AG04450 (cell line): ENCODE data around the gene LTBP2. TPM values are rescaled to one million over a fixed set of nuclear protein-coding genes. Genes with fewer than 3 reads are reported as not detected.

Experiments used
- CTCF ChIA-PET: fragments of 300-600, 350-600 bp; formaldehyde crosslinking; extraction: SDS; loops from one replicate; lab custom pipeline; 2022; ENCODE audit warnings: antibody characterized with exemption, inconsistent platforms; lab: Charles Lee
- POLR2A ChIA-PET: fragments of 350-600 bp; formaldehyde crosslinking; extraction: SDS; loops from one replicate; lab custom pipeline; 2021; ENCODE audit warnings: antibody characterized with exemption, inconsistent platforms; lab: Yijun Ruan, JAX
- DNase-seq: peaks from one replicate; pipeline ENCODE4 v3.0.0-alpha.2; 2011; ENCODE audit warnings: low read depth, low spot score
- H3K27ac ChIP-seq: one replicate; pipeline ENCODE4 v1.5.1; 2012; ENCODE audit warnings: low read depth, low read length, control low read depth
- H3K27me3 ChIP-seq: one replicate; pipeline ENCODE4 v1.6.0; 2012; ENCODE audit warnings: low read length; ENCODE audit not compliant: control insufficient read depth, insufficient read depth
- H3K4me3 ChIP-seq: 2 replicates; pipeline ENCODE4 v1.5.1; 2011; ENCODE audit warnings: mild to moderate bottlenecking, low read depth, low read length, control low read depth
- H3K9me3 ChIP-seq: 2 replicates; pipeline ENCODE4 v1.5.1; 2012; ENCODE audit warnings: low read length; ENCODE audit not compliant: control insufficient read depth, insufficient read depth
- polyA plus RNA-seq: library from polyadenylated mRNA; depleted of rRNA; stranded (reverse); fragments of >200 nt; gene quantifications from 2 replicates; pipeline ENCODE4 v1.2.3, GENCODE V29; 2011
- TF ChIP-seq, protein P1 (sequence below): IDR thresholded peaks from 2 replicates; pipeline ENCODE4 v1.5.1; 2011; ENCODE audit warnings: low read depth, low read length, control low read depth, inconsistent platforms

The LTBP2 gene
- polyA plus RNA-seq, 1 experiment, result 44.3 TPM

DNA sequence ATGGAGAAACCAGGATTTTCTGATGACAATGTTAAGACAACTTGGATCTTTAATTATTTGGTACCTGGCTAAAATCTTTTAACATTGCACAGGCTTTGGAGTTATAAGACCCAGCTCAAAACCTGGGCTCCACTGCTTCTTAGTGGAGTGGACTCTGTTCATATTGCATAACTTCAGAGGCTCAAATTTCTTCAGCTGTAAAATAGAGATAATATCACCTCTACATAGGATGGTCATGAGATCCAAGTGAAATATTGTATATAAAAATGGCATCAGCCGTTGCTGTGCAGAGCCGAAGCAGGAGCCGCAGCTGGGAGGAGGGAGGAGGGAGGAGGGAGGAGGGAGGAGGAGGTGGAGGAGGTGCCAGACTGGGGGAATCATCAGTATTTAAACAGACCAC, 129.5 kb downstream of the LTBP2 start:
- no peak for DNase-seq
- POLR2A ChIA-PET, result no interaction called here
- CTCF ChIA-PET, result interaction anchor here (1.3 kb wide), 1 partner anchor 159 kb away, joined by 3 read pairs; no protein-coding TSS in a partner anchor
- TF ChIP-seq, protein P1, sequence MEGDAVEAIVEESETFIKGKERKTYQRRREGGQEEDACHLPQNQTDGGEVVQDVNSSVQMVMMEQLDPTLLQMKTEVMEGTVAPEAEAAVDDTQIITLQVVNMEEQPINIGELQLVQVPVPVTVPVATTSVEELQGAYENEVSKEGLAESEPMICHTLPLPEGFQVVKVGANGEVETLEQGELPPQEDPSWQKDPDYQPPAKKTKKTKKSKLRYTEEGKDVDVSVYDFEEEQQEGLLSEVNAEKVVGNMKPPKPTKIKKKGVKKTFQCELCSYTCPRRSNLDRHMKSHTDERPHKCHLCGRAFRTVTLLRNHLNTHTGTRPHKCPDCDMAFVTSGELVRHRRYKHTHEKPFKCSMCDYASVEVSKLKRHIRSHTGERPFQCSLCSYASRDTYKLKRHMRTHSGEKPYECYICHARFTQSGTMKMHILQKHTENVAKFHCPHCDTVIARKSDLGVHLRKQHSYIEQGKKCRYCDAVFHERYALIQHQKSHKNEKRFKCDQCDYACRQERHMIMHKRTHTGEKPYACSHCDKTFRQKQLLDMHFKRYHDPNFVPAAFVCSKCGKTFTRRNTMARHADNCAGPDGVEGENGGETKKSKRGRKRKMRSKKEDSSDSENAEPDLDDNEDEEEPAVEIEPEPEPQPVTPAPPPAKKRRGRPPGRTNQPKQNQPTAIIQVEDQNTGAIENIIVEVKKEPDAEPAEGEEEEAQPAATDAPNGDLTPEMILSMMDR, result no peak
- no peaks in the 10 kb centered on the region for H3K27me3 ChIP-seq
- no peaks in the 10 kb centered on the region for H3K9me3 ChIP-seq
- H3K4me3 ChIP-seq, result no peak overlapping the region
- no peak overlapping the region for H3K27ac ChIP-seq

DNA sequence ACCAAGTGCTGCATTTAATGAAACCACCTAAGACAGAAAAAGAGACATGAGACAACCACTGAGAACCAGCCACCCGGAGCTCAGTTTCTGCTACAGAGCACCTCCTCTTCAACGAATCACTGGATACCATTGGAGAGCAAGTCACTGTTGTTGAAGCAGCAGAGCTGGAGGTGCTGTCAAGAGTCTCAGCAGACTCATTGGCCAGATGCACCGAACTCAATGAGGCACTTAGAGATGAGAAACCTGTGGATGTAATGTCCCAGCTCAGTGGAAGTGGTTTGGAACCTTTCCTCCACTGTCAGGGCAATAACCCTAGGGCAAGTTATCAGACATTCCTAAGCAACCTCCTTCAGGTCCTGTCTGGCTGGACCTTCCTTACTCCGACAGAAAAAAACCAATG, 132.0 kb downstream of the LTBP2 start:
- Histone ChIP-seq H3K4me3 (no peak overlapping the region), H3K27ac (no peak overlapping the region), H3K9me3 (no peaks in the 10 kb centered on the region), H3K27me3 (no peaks in the 10 kb centered on the region)
- POLR2A ChIA-PET, result no interaction called here
- DNase-seq, result no peak
- CTCF ChIA-PET, result interaction anchor here (0.6 to 4.7 kb wide), 8 partner anchors 7 to 179 kb away, joined by 3 to 42 read pairs (median 4); no protein-coding TSS in a partner anchor
- TF ChIP-seq, protein P1, result no peak

DNA sequence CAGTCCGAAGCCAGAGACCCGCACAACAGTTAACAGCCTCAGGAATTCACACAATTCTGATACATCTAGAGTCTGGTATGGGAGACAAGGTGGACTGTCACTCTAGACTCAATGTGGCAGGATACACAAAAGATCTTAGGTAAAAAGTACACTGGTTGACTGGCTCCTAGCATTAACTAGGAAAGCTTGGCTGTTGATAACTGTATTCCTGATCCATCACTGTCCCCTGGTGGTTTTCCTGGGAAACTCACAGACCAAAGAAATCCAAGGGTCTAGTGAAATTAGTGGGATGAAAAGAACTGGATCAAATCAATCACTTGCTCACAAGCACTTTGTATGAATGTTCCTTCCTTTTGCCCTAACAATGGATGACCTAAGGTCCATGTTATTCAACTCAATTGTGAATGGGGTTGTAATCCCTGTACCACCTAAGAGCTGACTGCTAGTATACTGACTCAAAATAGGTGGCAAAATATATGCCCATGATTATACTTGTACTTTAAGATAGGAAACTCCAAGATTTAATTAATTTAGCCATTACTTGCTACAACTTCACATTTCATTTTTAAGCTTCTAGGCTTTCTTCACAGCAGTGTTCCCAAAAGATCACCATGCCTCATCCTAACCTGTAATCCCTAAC, 132.9 kb downstream of the LTBP2 start:
- CTCF ChIA-PET, result interaction anchor here (0.7 to 4.7 kb wide), 12 partner anchors 8 to 154 kb away, joined by 3 to 42 read pairs (median 4); partner anchors contain the start of genes ISCA2, NPC2 and SYNDIG1L

DNA sequence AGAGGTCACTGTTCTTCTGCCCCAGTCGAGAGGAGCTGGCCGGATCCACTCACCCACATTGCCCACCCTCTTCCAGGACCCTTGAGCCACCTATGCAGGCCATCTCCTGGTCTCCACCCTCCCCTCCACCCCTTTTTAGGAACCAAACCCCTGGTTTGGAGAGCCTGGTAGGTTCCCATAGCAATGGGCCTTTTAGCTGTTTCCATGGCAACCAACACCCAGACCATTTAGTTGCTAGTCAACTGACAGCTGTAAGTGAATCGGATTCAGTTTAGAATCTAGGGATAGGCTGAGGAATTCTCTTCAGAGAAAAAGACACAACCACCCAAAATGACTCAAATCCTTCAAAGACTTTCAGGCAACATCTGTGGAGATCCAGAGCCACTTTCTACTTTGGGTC, 135.4 kb downstream of the LTBP2 start:
- no peaks in the 10 kb centered on the region for H3K27me3 ChIP-seq
- H3K9me3 ChIP-seq, result no peaks in the 10 kb centered on the region
- no peak for DNase-seq
- ChIA-PET POLR2A (no interaction called here), CTCF (interaction anchor here (1.9 to 4.7 kb wide), 3 partner anchors 113 to 118 kb away, joined by 5 to 42 read pairs (median 5); no protein-coding TSS in a partner anchor)
- no peak overlapping the region for H3K27ac ChIP-seq
- H3K4me3 ChIP-seq, result no peak overlapping the region
- TF ChIP-seq, protein P1, result no peak

More for the DNA sequence above, 132.9 kb downstream of the LTBP2 start:
- Histone ChIP-seq H3K27ac (no peak overlapping the region), H3K4me3 (no peak overlapping the region), H3K27me3 (no peaks in the 10 kb centered on the region), H3K9me3 (no peaks in the 10 kb centered on the region)
- TF ChIP-seq, protein P1, result peak; percentile 95
- DNase-seq, result no peak
- POLR2A ChIA-PET, result no interaction called here

DNA sequence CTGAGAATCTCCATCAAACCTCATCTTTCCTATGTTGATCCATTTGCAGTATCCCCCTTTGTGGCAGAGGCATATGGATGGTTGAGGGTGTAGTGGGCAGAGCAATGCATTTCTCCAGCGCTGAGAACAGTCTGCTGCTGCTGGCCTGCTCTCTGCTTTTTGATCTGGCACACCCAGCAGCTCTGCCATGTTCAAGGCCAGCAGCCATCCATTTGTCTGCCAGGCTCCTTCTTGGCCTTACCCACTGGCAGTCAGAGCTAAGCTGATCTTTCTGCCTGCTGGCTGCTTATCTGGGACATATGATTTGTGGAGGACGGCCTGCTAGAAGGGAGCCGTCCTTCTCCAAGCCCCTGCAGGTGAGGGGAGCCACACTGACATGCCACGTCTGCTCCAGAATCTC, 135.9 kb downstream of the LTBP2 start:
- CTCF ChIA-PET, result interaction anchor here (0.9 to 4.7 kb wide), 3 partner anchors 16 to 115 kb away, joined by 3 to 42 read pairs (median 5); no protein-coding TSS in a partner anchor
- DNase-seq, result no peak
- Histone ChIP-seq H3K4me3 (no peak overlapping the region), H3K27ac (peak overlapping the region; percentile 21), H3K9me3 (no peaks in the 10 kb centered on the region), H3K27me3 (no peaks in the 10 kb centered on the region)
- TF ChIP-seq, protein P1, result no peak
- POLR2A ChIA-PET, result no interaction called here
